Glutamatergic neuron (in vitro differentiated cells): ENCODE data around the gene KIF1A. TPM values are rescaled to one million over a fixed set of nuclear protein-coding genes. Genes with fewer than 3 reads are reported as not detected.

Source experiments
- DNase-seq: peaks from one replicate; pipeline ENCODE4 v3.0.0; 2022
- H3K27ac Mint-ChIP-seq: one replicate; pipeline ENCODE4 v1.8.0; 2020; ENCODE audit warnings: mild to moderate bottlenecking, mixed read lengths, inconsistent platforms; ENCODE audit not compliant: unreplicated experiment
- H3K27me3 Mint-ChIP-seq: one replicate; pipeline ENCODE4 v1.8.0; 2020; ENCODE audit warnings: mild to moderate bottlenecking, moderate library complexity, mixed read lengths, inconsistent platforms; ENCODE audit not compliant: unreplicated experiment
- H3K36me3 Mint-ChIP-seq: one replicate; pipeline ENCODE4 v1.8.0; 2020; ENCODE audit warnings: mild to moderate bottlenecking, mixed read lengths, inconsistent platforms; ENCODE audit not compliant: unreplicated experiment
- H3K4me1 Mint-ChIP-seq: one replicate; pipeline ENCODE4 v1.8.0; 2020; ENCODE audit warnings: mild to moderate bottlenecking, low read depth, mixed read lengths, inconsistent platforms; ENCODE audit not compliant: unreplicated experiment
- H3K4me3 Mint-ChIP-seq: one replicate; pipeline ENCODE4 v1.8.0; 2020; ENCODE audit warnings: mild to moderate bottlenecking, mixed read lengths, inconsistent platforms; ENCODE audit not compliant: unreplicated experiment
- H3K9me3 Mint-ChIP-seq: one replicate; pipeline ENCODE4 v1.8.0; 2020; ENCODE audit warnings: mild to moderate bottlenecking, moderate library complexity, mixed read lengths, inconsistent platforms; ENCODE audit not compliant: unreplicated experiment
- CTCF ChIP-seq: fragments of 200-600 bp; sonication (generic); IDR thresholded peaks from one replicate; pipeline ENCODE4 v1.5.0; 2021; ENCODE audit not compliant: partially characterized antibody, unreplicated experiment
- total RNA-seq: library from RNA; stranded (reverse); fragmentation: NEBNext Ultra II Directional; extraction: Animal tissue kit (Norgen Biotek cat#: 25700); gene quantifications from one replicate; pipeline ENCODE4 v1.2.1, GENCODE V29; 2021; ENCODE audit not compliant: unreplicated experiment

The KIF1A gene
- total RNA-seq, 1 donor from 2014 or later, result 439 TPM

GRCh38 chr2:240721596-240722180 is 98.3 kb downstream of the KIF1A start:
- no peak for TF ChIP-seq CTCF
- DNase-seq, result no peak
- Mint-ChIP-seq H3K27ac (no peak overlapping the region), H3K27me3 (peaks cover 16% of the 10 kb centered on the region), H3K4me3 (no peak overlapping the region), H3K36me3 (no peaks in the 10 kb centered on the region), H3K4me1 (no peaks in the 10 kb centered on the region), H3K9me3 (peaks cover 15% of the 10 kb centered on the region)

- H3K36me3 Mint-ChIP-seq, result no peaks in the 10 kb centered on the region
- peaks cover 14% of the 10 kb centered on the region for H3K27me3 Mint-ChIP-seq
- peaks cover 17% of the 10 kb centered on the region for H3K9me3 Mint-ChIP-seq
- no peak for DNase-seq
- TF ChIP-seq CTCF, result no peak
- H3K4me1 Mint-ChIP-seq, result peaks cover 2% of the 10 kb centered on the region
- H3K4me3 Mint-ChIP-seq, result no peak overlapping the region
- H3K27ac Mint-ChIP-seq, result no peak overlapping the region
Measured at GRCh38 chr2:240720686-240721595, 99.1 kb downstream of the KIF1A start.

GRCh38 chr2:240719676-240720545 is 100.1 kb downstream of the KIF1A start:
- no peaks in the 10 kb centered on the region for H3K36me3 Mint-ChIP-seq
- DNase-seq, result no peak
- no peak overlapping the region for H3K4me3 Mint-ChIP-seq
- no peak overlapping the region for H3K27ac Mint-ChIP-seq
- H3K4me1 Mint-ChIP-seq, result peaks cover 2% of the 10 kb centered on the region
- no peak for TF ChIP-seq CTCF
- peaks cover 19% of the 10 kb centered on the region for H3K9me3 Mint-ChIP-seq
- H3K27me3 Mint-ChIP-seq, result peaks cover 14% of the 10 kb centered on the region

GRCh38 chr2:240718896-240719490 is 101.0 kb downstream of the KIF1A start:
- H3K36me3 Mint-ChIP-seq, result no peaks in the 10 kb centered on the region
- peaks cover 17% of the 10 kb centered on the region for H3K27me3 Mint-ChIP-seq
- no peak overlapping the region for H3K4me3 Mint-ChIP-seq
- H3K9me3 Mint-ChIP-seq, result peaks cover 22% of the 10 kb centered on the region
- H3K27ac Mint-ChIP-seq, result no peak overlapping the region
- no peak for TF ChIP-seq CTCF
- peaks cover 2% of the 10 kb centered on the region for H3K4me1 Mint-ChIP-seq
- no peak for DNase-seq
